CMK (cell line): Measurements from ENCODE around the gene KRTAP10-8.
A peak's percentile ranks its signal among the peaks of the same experiment; 100 is the strongest.
"Not testable (repeated sequence)": the region's sequence is repeated elsewhere in the genome, so short reads cannot be mapped to it uniquely, and the experiment has no call there.

Experiments
- DNase-seq: peaks from one replicate; pipeline ENCODE4 v3.0.0-alpha.2; 2010; ENCODE audit warnings: low read depth

KRTAP10-8 gene

DNA sequence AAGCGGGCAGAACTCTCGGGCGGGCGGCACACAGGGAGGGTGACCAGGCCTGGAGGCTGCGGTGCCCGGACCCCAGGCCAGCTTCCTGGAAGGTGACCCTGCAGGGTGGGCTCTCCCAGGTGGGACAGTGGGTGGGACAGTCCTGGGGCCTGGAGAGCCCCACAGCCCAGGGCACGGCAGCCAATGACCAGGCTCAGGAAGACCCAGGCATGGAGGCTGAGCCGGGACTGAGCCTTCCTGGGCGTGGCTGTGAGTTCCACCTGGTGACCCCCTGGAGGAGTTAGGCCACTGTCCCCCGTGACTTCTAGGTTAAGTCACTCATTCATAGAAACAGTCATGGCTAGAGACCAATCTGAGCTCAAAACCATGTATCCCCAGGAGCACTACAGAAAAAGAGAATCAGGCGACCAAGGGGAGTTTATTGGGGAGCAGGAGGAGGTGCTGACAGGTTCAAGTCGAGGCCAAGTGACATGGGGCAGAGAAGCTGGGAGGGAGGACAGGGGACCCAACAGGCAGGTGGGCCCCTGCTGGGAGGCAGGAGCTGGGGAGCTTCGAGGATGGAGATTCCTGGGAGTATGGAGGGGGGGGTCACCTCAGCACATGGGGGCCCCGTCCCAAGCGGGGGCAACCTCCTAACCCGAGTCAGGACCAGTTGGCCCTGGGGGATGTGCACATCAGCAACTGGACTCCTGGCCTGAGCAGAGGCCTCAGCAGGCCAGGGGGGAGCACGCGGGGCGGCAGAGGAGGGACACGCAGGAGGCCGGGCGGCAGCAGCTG, 32.6 kb upstream of the KRTAP10-8 start:
- DNase-seq = no peak

DNA sequence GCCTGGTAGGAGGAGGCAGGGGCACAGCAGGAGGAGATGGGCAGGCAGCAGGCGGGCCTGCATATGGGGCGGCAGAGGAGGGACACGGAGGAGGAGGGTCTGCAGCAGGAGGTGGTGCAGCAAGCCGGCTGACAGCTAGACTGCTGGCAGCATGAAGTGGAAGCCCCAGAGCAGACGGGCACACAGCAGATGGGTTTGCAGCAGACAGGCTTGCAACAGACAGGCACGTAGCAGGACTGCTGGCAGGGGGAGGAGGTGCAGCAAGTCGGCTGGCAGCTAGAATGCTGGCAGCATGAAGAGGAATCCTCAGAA, 32.1 kb upstream of the KRTAP10-8 start:
- DNase-seq = no peak

DNA sequence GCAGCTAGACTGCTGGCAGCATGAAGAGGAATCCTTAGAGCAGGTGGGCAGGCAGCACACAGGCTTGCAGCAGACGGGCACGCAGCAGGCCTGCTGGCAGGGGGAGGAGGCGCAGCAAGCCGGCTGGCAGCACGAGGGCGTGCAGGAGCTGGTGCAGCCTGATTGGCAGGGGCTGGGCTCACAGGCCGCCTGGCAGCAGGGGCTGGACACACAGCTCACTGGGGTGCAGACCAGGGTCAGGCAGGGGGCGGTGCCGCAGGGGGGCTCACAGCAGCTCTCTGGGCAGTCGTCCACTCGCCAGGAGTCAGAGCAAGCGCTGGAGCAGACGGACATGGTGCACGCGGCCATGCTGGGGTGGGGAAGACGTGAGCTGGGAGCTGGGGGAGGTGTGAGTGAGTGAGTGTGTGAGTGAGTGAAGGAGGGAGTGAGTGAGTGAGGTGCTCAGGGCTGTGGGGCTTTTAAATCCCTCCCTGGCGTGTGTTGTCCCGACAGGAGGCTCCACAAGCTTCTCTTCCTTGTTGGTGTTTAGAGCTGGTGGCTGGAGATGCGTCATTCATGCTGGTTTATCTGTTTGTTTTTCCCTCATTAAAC, 31.6 kb upstream of the KRTAP10-8 start, which contains the start of gene KRTAP10-5:
Gene KRTAP10-5 (minus strand): TSS at position 374 of the 591 bp plus-strand sequence. CDS start 26 bp downstream, at position 348.
- not testable (repeated sequence) for DNase-seq

DNA sequence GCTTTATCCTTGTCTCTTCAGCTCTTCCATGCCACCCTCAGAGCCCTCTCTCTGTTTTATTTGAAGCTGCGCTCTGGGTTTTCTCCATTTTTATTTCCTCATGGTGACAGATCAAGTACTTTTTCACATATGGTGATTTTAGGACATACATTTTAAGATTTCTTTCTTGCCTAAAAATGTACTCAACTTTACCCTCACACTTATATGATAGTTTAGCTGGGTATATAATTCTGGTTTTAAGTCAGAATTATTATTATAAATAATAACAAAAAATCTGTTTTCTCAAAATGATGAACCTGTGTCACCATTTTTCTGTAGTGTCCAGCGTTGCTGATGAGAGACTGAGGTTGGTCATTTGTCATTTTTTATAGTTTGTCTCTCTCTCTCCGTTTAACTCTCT, 30.7 kb upstream of the KRTAP10-8 start:
- DNase-seq = no peak

DNA sequence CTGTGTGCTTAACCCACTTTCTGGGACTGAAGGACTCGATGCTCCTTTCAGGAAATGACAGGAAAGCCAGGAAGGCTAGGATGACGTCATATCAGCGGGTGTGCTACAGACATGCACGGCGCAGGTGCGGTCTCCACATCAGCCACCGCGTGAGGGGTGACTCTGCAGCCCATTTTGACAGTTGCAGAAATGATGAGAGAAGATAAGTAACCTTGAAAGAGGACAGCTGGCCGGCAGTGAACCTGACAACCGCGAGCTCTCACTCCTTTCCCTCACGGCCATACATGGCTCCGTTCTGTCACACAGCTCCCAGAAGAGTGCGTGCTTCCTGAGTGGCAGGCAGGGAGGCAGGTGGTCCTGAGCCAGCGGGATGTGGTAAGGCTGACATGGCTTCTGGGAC, 29.8 kb upstream of the KRTAP10-8 start:
- no peak for DNase-seq

DNA sequence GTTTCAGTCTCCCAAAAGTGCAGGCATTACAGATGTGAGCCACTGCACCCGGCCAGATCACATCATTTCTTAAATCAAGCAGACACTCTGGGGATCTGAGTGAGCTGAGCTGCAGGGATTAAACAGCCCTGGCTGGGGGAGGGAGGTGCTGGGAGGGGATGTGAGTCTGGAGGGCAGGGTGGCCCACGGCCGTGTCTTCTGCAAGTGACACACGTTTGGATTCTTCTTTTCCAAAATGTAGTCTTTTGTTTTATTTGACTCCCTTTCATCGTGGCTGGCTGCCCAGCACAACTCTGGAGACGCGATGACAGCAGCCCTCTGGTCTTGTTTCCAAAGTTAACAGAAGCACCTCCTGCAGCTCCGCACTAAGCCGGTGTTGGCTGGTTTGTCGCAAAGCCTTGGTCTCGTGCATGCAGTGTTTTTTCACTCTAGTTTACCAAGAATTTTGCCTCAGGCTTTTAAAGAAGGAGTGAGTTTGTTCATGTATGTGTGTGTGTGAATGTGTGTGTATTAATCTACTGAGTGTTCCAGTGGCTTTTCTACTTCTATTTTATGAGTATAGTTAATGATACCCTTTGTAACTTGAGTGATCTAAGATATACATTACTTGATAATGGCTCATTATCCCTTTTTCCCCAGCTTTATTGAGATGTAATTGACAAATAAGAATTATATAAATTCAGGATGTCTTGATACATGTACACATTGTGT, 28.6 kb upstream of the KRTAP10-8 start:
- DNase-seq = no peak

DNA sequence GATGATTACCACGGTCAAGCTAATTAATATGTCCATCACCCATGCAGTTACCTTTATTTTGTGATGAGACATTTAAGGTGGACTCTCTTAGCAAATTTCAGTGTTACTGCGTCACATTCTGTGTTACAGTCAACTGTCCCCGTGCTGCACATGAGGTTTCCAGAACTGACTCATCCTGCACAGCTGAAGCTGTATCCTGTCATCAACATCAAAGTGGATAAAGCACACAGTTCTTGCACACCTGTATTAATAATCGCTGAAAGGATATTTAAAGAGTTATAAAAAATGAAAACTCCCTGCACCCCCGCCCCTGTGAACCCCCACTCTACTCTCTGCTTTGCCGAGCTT, 28.1 kb upstream of the KRTAP10-8 start:
- DNase-seq = no peak

DNA sequence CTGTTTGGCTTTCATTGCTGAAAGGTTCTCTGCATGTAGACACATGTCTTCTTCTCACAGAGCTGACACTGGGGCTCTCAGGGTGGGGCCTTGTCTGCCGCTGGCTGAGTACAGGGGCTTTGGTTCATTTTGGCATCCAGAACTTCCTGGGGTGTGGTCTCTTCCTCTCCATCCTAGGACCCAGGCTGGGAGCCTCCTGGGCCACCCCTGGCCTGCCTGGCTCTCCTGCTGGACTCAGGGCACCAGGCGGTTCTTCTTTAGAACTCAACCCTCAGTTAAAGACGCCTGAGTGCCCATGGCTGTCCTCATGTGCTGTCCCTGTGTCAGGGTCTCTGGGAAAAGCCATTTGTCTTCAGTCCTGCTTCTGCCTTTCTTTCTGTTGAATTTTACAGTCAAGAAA, 26.0 kb upstream of the KRTAP10-8 start:
- no peak for DNase-seq

DNA sequence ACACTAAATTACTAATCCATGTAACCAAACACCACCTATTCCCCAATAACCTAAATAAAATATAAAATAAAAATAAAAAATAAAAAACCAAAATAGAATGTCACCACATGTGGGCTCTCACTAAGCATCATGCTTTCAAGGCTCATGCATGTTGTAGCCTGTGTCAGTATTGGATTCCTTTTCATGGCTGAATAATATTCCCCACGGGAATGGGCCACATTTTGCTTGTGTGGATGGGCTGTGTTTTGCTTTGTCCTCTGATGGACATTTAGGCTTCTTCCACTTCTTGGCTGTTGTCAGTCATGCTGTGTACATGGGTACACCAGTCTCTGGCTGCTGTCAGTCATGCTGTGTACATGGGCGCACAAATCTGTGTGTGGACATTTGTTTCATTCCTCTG, 22.8 kb upstream of the KRTAP10-8 start:
- DNase-seq = no peak

DNA sequence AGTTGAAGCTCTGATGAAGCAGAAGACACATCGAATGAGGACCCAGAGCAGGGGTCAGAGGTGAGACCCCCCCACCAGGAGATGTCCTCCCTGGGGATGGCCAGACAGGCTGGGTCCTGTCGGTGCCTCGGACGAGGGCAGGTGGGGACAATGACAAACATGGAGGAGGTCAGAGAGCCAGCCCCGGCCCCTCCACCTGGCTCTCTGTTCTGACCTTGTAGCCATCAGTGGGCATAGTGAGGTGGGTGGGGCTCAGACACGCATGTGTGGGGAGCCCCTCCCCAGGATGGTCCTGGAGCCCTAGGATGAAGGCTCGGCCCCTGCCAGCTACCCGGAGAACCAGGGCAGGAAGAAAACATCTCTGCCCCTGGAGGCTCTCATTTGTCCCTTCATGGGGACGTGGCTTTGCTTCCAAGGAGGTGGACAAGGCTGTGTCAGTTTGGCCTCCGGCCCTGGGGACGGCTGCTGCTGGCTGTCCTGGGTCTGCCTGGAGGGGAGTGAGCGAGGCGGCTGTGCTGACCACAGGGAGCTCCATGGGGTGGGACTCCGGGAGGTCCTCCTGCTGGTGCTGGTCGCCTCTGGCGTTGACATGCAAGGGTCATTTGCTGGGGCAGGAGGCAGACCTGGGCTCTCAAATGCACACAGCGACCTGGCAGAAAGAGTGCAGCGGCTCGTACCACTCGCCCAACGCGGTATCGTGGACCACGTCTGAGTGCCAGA, 22.1 kb upstream of the KRTAP10-8 start:
- no peak for DNase-seq

DNA sequence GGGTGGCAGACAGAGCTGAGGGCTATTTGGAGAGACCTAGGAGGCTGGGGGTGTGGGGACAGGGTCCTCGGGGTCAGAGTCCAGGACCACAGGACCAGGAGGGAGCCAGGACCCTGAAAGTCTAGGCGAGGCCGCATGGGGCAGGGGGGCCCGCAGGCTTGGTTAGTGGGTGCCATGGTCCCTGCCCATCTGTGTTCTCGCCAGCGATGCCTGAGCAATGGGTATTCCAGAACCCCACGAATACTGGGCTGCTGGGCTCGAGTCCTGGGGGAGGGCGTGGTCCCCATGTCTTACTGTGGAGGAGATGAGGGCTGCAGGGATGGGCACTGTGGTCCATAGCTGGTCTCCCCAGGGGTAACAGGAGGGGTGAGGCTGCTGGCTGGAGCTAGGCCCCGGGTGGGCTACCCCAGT, 21.6 kb upstream of the KRTAP10-8 start:
- DNase-seq = no peak

DNA sequence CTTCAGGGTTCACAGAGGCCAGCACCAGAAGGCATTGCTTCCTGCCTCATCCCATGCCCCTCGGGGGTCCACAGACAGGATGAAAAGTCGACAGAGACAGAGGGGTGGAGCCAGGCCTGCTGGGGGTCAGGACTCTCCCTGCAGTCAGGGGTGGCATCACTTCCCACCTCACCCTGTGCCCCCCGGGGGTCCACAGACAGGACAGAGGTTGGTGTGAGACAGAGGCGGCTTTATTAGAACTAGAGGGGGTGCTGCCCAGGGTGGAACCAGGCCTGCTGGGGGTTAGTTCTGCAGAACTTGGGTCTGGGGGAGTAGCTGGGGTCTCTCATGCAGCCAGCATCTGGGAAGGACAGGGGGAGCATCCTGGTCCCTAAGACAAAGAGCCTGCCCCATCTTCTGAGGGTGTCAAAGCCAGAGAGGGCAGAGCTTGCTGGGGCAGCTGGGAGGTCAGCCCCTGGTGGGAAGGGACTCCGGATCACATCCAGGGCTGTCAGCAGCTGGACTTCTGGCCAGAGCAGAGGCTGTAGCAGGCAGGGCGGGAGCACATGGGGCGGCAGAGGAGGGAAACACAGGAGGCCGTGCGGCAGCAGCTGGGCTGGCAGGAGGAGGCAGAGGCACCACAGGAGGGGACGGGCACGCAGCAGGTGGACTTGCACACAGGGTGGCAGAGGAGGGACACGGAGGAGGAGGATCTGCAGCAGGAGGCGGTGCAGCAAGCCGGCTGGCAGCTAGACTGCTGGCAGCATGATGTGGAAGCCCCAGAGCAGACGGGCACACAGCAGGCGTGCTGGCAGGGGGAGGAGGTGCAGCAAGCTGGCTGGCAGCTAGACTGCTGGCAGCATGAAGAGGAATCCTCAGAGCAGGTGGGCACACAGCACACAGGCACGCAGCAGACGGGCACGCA, 20.7 kb upstream of the KRTAP10-8 start:
- DNase-seq = not testable (repeated sequence)

DNA sequence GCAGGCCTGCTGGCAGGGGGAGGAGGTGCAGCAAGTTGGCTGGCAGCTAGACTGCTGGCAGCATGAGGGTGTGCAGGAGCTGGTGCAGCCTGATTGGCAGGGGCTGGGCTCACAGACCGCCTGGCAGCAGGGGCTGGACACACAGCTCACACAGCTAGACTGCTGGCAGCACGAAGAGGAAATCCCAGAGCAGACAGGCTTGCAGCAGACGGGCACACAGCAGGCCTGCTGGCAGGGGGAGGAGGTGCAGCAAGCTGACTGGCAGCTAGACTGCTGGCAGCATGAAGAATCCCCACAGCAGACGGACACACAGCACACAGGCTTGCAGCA, 20.1 kb upstream of the KRTAP10-8 start:
- not testable (repeated sequence) for DNase-seq

DNA sequence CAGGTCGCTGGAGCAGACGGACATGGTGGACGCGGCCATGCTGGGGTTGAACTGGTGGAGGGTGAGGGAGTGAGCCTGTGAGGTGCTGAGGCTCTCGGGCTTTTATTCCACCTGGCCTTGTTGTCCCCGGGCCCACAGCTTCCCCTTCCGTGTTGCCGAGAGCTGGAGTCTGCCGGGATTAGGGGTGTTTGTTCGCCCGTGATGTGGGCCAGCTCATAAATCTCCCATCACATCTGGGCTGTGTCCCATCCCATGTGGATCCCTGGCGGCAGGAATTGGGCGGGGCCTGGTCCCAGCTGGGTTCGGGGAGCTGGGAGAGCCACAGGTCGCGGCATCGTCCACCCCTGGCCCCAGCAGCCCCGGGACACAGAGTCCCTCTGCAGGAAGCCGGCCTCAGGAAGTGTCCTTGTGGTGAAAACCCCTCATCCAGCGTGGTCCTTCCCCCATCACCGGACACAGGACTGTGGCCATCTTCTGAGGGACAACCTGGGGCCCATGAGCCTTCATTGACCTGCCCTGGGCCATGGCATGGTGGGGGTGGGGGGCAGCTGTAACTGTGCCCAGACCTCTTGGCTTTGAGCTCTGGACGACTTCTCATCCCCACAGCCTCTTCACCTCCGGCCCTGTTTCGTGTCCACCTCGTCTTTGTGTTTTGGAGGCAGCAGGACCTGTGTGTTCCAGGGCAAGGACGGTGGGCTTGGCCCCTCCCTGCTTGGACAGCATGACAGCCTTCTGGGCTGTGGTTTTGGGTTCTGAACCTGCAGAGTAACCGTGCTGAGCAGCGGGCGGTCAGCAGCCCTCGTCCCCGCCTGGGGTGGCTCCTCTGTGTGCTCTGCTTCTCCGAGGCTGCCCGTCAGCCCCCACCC, 19.2 kb upstream of the KRTAP10-8 start, which contains the start of gene KRTAP10-6:
Gene KRTAP10-6 (minus strand): TSS at position 60 of the 866 bp plus-strand sequence. CDS start 21 bp downstream, at position 39.
- DNase-seq = no peak

DNA sequence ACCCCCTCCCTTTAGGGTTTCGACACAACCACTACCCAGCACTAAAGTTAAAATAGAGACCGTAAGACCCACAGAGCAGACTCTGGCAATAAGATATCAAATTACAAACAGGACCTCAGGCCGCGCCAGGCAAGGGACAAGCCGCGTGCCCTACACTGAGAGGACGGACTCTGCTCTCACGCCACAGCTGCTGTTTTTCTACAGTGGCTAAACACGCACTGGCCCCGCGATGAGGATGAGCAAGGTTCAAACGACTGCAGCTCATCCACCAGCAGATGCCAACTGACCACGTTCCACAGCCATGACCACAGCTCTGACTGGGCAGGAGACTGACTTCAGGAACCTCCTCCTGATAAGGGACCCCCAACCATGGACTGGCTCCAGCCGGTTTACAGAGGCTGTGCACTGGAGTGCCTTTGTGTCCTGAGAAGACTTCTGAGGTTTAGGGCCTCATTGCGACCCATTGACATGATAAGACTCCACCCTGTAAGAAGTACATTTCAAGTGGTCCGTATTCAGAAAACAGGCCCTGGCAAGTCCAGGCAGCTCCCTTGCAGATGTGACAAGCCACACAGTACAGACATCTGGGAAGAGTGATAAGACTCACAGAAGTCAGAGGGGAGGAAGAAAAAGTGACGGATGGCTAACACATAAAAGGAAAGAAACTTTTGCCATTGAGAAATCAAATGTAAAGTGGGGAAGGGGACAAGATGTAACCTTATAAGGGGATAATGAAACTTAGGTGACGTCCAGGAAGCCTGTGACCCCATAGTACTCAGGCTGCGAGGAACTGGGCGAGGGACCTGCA, 18.1 kb upstream of the KRTAP10-8 start:
- peak; percentile 91 for DNase-seq

DNA sequence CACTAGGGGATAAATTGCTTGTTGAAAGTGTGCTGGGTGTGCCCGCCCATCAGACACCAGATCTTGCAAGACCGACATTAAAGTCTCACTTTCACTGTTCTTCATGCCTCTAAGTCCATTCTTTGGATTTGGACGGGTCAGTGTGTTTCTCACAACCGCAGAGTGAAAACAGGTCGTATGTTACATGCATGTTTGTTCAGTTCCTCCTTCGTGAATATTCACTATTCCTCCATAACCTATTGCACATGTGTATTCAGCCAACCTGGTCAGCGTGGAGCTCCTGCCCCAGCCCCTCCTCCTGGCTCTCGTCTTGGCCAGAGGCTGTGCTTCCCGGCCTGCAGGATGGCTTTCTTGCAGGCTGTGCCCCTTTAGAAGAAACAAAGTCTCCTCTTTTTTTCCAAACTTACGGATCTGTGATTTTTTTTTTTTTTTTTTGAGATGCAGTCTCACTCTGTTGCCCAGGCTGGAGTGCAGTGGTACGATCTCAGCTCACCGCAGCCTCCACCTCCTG, 17.4 kb upstream of the KRTAP10-8 start:
- DNase-seq = no peak

DNA sequence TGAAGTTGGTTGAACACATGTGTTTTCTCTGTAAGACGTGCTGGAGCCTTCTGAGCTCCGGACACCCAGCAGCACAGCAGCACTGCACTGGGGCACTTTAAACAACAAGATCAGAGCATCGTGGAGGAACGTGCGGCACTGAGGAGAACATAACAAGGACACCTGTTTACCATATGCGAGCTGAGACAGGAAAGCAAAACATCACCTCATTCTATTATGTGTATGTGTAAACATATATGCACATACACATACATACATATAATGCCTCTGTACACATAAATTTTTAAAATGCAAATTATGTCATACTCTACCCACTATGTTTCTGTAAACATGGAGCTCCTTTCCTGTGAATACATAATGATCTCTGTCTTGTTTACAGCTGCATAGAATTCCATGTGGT, 16.4 kb upstream of the KRTAP10-8 start:
- no peak for DNase-seq

DNA sequence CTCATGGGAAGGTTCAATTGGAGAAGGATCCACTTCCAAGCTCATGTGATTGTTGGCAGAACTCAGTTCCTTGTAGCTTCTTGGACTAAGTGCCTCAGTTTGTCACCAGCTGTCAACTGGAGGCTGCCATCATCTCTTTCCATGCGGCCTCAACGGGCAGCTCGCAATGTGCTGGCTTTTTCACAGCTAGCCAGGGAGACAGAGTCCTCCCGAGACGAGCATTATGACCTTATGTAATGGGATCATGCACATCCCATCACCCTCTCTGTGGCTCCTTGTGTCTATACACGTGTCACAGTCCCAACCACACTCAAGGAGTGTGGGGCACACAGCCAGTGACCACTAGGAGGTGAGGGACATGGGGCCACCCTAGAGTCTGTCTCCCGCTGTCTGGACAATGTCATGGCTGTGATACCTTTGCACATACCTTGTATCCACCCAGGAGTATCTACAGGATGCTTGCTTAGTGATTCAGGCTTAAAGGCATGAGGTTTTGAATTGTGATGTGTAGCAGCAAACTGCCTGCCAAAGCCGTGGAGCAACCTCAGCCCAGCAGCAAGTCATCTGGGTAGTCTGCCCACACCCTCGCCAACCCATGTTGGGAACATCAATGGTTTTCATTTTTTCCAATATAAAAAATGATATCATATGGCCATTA, 15.7 kb upstream of the KRTAP10-8 start:
- DNase-seq = no peak

DNA sequence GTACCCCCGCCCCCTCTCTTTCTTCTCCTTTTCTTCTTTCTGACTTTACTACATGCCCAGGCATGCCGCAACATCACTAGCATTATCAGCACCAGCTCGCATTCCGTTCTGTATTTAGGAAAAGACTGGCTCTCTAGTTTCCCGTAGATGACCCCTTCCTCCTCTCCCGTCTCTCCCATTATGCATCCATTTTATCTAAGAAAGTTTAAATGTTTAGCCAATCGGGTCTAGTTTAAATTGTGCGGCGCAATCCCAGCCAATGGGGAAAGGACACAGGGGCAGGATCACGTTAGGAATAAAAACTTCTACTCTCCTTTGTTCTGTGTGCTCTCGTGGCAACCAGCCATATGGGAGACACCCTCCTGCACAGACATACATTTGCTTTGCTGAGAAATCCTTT, 13.8 kb upstream of the KRTAP10-8 start:
- DNase-seq = no peak
